Measurements from ENCODE around the gene VDAC2. TPM values are rescaled to one million over a fixed set of nuclear protein-coding genes. Genes with fewer than 3 reads are reported as not detected.
"Not testable (repeated sequence)": the region's sequence is repeated elsewhere in the genome, so short reads cannot be mapped to it uniquely, and the experiment has no call there.

Gene VDAC2
- total and polyA plus RNA-seq, 10 of the 15 experiments (the other 5 are each of a cell fraction or from before 2014, with no cell fraction given), result 73.4 to 294 (median 146) TPM

DNA sequence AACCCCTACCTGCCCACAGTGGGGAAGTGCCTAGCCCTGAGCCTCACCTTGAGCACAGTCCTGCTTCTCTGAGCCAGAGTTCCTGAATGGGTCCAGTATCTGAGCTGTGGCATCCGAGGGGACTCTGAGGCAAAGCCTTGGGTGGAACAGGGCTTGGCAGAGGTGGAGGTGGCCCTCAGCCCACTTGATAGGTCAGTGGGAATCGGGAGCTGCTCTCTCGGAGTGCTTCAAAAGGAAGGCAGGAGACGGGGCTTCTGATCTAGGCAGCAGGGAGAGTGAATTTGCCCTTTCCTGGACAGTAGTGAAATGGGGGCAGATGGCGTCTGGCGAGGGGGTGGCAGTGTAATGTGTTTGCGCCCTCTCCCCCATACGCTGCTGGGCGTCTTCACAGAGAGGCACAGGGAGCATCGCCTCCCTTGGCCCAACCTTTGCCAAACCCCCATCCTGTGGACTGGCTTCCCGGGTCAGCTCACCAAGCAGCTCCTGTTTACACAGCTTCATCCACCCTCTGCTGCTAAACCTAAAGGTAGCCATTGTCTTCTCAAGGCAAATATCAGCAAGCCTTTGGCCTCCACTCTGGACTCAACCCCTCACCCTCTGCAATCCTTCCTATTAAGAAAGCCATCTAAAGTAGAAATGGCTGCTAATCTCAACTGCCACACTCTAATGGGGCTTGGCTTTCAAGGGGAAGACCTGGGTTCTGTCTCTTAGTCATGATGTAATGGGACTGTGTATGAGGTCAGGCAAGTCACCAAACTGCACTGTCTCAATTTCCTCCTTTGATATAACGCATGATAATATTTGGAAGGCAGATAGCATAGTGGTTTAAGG, 21.1 kb upstream of the VDAC2 start:
- RAD21 ChIA-PET (ENCODE audit: unreplicated experiment), result interaction anchor here (1.0 kb wide), 1 partner anchor 46 kb away, joined by 3 read pairs; the partner anchor contains the start of gene COMTD1
- 89% methylated on average over 12 of the region's 12 CpGs for WGBS (ENCODE audit: insufficient coverage, insufficient replicate concordance, low lambda C conversion rate, missing lambda C conversion rate)

DNA sequence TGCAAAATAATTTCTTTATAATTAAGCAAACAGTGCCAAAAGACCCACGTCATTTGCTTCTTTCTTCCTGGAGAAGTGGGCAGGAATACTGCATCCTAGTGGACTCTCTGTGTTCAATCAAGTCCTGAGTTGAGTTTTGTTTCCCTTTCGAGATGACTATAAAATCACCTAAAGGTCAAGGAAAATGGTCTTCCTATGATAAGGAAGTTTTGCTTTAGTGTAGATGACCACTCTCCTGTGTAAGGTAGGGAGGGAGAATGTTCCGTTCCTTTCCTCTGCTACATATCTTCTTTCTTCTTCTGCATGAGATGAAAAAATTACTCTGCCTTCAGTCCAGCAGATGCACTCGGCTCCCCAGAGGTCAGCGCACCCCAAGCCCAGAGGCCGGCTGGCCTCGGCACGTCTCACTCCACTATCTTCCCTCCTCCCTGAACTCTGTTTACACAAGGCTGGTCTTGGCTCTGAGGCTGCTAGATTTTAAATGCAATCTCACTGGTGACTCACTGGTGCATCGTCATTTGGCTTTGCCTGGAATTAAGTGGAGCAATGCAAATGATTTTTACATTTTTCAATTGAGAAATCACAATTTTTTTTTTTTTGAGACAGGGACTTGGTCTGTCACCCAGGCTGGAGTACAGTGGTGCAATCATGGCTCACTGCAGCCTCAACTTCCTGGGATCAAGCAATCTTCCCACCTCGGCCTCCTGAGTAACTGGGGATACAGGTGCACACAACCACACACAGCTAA, 18.6 kb upstream of the VDAC2 start:
- ATAC-seq, result no peak
- no peak overlapping the region for H3K9ac ChIP-seq (ENCODE audit: control insufficient read depth, insufficient read depth, low read length)
- 98% methylated on average over 10 of the region's 10 CpGs for WGBS (ENCODE audit: insufficient coverage, insufficient replicate concordance, low lambda C conversion rate, missing lambda C conversion rate)

More for the DNA sequence above, 21.1 kb upstream of the VDAC2 start:
- Histone ChIP-seq H3K9me3 (replicated peaks; ENCODE audit: control insufficient read depth, insufficient read depth, low read length) (no peaks in the 10 kb centered on the region), H2AFZ (ENCODE audit: control insufficient read depth, low read depth, low read length) (no peak overlapping the region), H3K36me3 (ENCODE audit: control insufficient read depth in 2 of 2, insufficient read depth in 2 of 2, low read length in 1 of 2) (no peaks in the 10 kb centered on the region), H3K4me1 (ENCODE audit: control insufficient read depth, insufficient read depth, low read length) (no peaks in the 10 kb centered on the region), H3K27me3 (replicated peaks in 1 of 2; ENCODE audit: control insufficient read depth in 2 of 2, insufficient read depth in 2 of 2, low read length in 1 of 2) (no peaks in the 10 kb centered on the region), H3K9ac (ENCODE audit: control insufficient read depth, insufficient read depth, low read length) (no peak overlapping the region), H3K27ac (ENCODE audit: control insufficient read depth, insufficient read depth) (no peak overlapping the region), H3K79me2 (ENCODE audit: control insufficient read depth, insufficient read depth, low read length) (no peaks in the 10 kb centered on the region), H3K4me3 (no peak overlapping the region), H4K20me1 (ENCODE audit: control insufficient read depth, insufficient read depth) (no peaks in the 10 kb centered on the region), H3K4me2 (ENCODE audit: control insufficient read depth, insufficient read depth) (no peak overlapping the region)
- ChIA-PET SMC1A (ENCODE audit: uncharacterized antibody, unreplicated experiment) (interaction anchor here (2.3 kb wide), 1 partner anchor 10 kb away, joined by 6 read pairs; no protein-coding TSS in a partner anchor), CTCF (interaction anchor here (0.7 to 7.0 kb wide), 3 partner anchors 10 to 42 kb away, joined by 3 to 207 read pairs (median 3); partner anchors contain the start of gene COMTD1), POLR2A (interaction anchor here (1.2 kb wide), 1 partner anchor 21 kb away, joined by 3 read pairs; the partner anchor contains the start of gene VDAC2)
- no TSS peak for BruUV-seq (replicated peaks)
- intact Hi-C loops (cut with micrococcal nuclease; ENCODE audit: unreplicated experiment) (no loop called here), in situ Hi-C loops (cut with MboI) (no loop called here)
- TF ChIP-seq ZNF217 (IDR thresholded peaks at IDR 0.05) (no peak), SRF (IDR thresholded peaks at IDR 0.05; ENCODE audit: low read depth in 2 of 2, low read length in 2 of 2) (no peak), ASH2L (IDR thresholded peaks at IDR 0.05; ENCODE audit: borderline replicate concordance, low read depth) (no peak)
- FAIRE-seq (no peak), DNase-seq (ENCODE audit: low read depth, low spot score) (no peak), ATAC-seq (no peak)

DNA sequence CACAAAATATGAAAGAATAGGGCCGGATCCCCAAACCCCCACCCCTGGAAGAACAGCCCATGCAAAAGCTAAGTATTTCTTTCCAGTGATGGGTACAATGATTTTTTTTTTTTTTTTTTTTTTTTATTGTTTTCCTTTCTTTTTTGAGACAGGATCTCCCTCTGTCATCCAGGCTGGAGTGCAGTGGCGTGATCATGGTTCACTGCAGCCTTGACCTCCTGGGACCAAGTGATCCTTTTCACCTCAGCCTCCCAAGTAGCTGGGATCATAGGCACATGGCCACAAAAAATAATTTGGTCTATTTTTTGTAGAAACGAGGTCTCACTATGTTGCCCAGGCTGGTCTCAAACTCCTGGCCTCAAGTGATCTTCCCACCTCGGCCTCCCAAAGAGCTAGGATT, 16.0 kb upstream of the VDAC2 start:
- H3K4me2 ChIP-seq (ENCODE audit: control insufficient read depth, insufficient read depth); POLR2A ChIA-PET: not testable (repeated sequence)
- RAD21 ChIA-PET (ENCODE audit: unreplicated experiment), result interaction anchor here (0.6 kb wide), 1 partner anchor 428 kb away, joined by 3 read pairs; no protein-coding TSS in a partner anchor

More for the DNA sequence above, 18.6 kb upstream of the VDAC2 start:
- no peak overlapping the region for H3K27ac ChIP-seq (ENCODE audit: control insufficient read depth, insufficient read depth)
- TF ChIP-seq, protein P1, sequence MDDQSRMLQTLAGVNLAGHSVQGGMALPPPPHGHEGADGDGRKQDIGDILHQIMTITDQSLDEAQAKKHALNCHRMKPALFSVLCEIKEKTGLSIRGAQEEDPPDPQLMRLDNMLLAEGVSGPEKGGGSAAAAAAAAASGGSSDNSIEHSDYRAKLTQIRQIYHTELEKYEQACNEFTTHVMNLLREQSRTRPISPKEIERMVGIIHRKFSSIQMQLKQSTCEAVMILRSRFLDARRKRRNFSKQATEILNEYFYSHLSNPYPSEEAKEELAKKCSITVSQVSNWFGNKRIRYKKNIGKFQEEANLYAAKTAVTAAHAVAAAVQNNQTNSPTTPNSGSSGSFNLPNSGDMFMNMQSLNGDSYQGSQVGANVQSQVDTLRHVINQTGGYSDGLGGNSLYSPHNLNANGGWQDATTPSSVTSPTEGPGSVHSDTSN (IDR thresholded peaks at IDR 0.05; ENCODE audit: insufficient replicate concordance, low read depth, low read length), result no peak
- TF ChIP-seq PAX8 (IDR thresholded peaks at IDR 0.05), result no peak
- no peaks in the 10 kb centered on the region for H3K9me3 ChIP-seq (replicated peaks; ENCODE audit: control insufficient read depth, insufficient read depth, low read length)
- H3K36me3 ChIP-seq (ENCODE audit: control insufficient read depth in 2 of 2, insufficient read depth in 2 of 2, low read length in 1 of 2), result no peaks in the 10 kb centered on the region
- intact Hi-C loops (cut with micrococcal nuclease; ENCODE audit: unreplicated experiment) (no loop called here), in situ Hi-C loops (cut with MboI) (no loop called here)
- RAD21 ChIA-PET (ENCODE audit: unreplicated experiment), result interaction anchor here (0.7 kb wide), 1 partner anchor 88 kb away, joined by 4 read pairs; no protein-coding TSS in a partner anchor
- no peak overlapping the region for H3K4me2 ChIP-seq (ENCODE audit: control insufficient read depth, insufficient read depth)
- no TSS peak for BruUV-seq (replicated peaks)
- no peaks in the 10 kb centered on the region for H3K27me3 ChIP-seq (replicated peaks in 1 of 2; ENCODE audit: control insufficient read depth in 2 of 2, insufficient read depth in 2 of 2, low read length in 1 of 2)
- CTCF ChIA-PET, result interaction anchor here (7.0 kb wide), 1 partner anchor 40 kb away, joined by 207 read pairs; the partner anchor contains the start of gene COMTD1
- DNase-seq (ENCODE audit: low read depth, low spot score) (no peak), FAIRE-seq (no peak)
- no peaks in the 10 kb centered on the region for H3K4me1 ChIP-seq (ENCODE audit: control insufficient read depth, insufficient read depth, low read length)
- no peaks in the 10 kb centered on the region for H4K20me1 ChIP-seq (ENCODE audit: control insufficient read depth, insufficient read depth)
- H2AFZ ChIP-seq (ENCODE audit: control insufficient read depth, low read depth, low read length), result no peak overlapping the region
- no peak overlapping the region for H3K4me3 ChIP-seq
- H3K79me2 ChIP-seq (ENCODE audit: control insufficient read depth, insufficient read depth, low read length), result no peaks in the 10 kb centered on the region
- POLR2A ChIA-PET, result no interaction called here
- SMC1A ChIA-PET (ENCODE audit: uncharacterized antibody, unreplicated experiment), result interaction anchor here (1.1 kb wide), 1 partner anchor 24 kb away, joined by 3 read pairs; no protein-coding TSS in a partner anchor

More for the DNA sequence above, 16.0 kb upstream of the VDAC2 start:
- ATAC-seq; H3K9ac ChIP-seq (ENCODE audit: control insufficient read depth, insufficient read depth, low read length); FAIRE-seq; BruUV-seq (replicated peaks); H3K4me1 ChIP-seq (ENCODE audit: control insufficient read depth, insufficient read depth, low read length); H4K20me1 ChIP-seq (ENCODE audit: control insufficient read depth, insufficient read depth); H3K9me3 ChIP-seq (replicated peaks; ENCODE audit: control insufficient read depth, insufficient read depth, low read length); H3K79me2 ChIP-seq (ENCODE audit: control insufficient read depth, insufficient read depth, low read length); intact Hi-C loops (cut with micrococcal nuclease; ENCODE audit: unreplicated experiment); in situ Hi-C loops (cut with MboI); H3K27ac ChIP-seq (ENCODE audit: control insufficient read depth, insufficient read depth); H2AFZ ChIP-seq (ENCODE audit: control insufficient read depth, low read depth, low read length); DNase-seq (ENCODE audit: low read depth, low spot score); H3K36me3 ChIP-seq (ENCODE audit: control insufficient read depth in 2 of 2, insufficient read depth in 2 of 2, low read length in 1 of 2); H3K27me3 ChIP-seq (replicated peaks in 1 of 2; ENCODE audit: control insufficient read depth in 2 of 2, insufficient read depth in 2 of 2, low read length in 1 of 2); H3K4me3 ChIP-seq: not testable (repeated sequence)
- ChIA-PET CTCF (interaction anchor here (0.7 to 1.2 kb wide), 3 partner anchors 14 to 36 kb away, joined by 3 to 6 read pairs (median 4); partner anchors contain the start of gene VDAC2), SMC1A (ENCODE audit: uncharacterized antibody, unreplicated experiment) (interaction anchor here (1.1 to 1.3 kb wide), 2 partner anchors 12 to 44 kb away, joined by 3 read pairs; no protein-coding TSS in a partner anchor)
- WGBS (ENCODE audit: insufficient coverage, insufficient replicate concordance, low lambda C conversion rate, missing lambda C conversion rate), result 96% methylated on average over 4 of the region's 4 CpGs
